Activated CD8-positive, alpha-beta memory T cell treated with anti-CD3 and anti-CD28 coated beads, Interleukin-2, amount 50 U/mL, for 24 hours (primary cell): ENCODE measurements around the gene SPOCK2.

Experiments used
- DNase-seq: peaks from one replicate; pipeline ENCODE4 v3.0.0-alpha.2; 2020; ENCODE audit errors: extremely low read depth

Gene SPOCK2

DNA sequence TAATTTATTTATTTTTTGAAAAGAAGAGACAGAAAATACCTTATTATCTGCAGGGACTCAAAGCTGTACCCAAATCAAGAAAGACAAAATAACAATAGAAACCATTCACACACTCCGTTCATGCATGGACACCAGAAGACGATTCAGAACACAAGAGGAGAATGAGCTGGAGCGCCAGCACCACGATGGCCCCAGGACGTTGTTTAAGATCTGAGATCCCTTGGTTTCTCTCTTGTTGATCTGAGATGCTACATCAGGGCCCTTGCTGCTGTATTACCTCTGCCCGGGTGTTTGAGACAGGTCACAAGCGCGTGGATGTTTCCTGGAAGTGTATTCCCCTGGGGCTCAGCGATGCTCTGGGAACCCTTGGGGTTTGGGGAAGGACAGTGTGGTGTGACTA is 77.3 kb downstream of the SPOCK2 start:
- no peak for DNase-seq

DNA sequence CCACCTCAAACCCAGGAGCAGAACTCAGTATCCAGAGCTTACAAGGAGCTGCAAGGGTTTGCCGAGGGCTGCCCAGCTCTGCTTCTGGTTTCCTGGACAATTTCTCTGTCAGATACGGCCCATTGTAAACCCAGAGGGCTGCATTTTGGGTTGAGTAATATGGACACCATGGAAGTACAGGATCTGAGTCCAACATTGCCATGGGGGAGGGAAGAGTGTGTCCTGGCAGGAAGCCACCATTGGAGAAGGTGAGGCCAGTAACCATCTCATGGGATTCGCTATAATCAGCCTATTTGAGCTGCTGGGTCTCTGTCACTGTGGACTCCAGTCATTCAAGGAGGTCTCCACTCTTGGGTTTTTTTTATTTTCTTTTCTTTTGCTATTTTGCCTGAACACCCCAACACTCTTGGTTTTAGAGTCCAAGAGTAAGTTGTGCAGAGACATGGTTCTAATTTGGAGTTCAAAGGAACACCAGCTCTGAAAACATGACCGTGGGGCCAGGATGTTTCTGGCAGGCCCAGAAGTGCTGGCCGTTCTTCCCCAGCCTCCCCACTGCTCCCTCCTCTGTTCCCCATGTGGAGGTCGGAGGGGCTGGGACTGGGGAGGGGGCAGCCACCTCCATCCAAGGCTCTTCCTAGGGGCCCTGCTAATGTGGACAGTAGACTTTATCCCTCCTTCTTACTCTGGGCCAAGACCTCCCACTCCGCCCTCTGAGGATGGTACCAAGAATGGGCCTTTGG is 77.9 kb downstream of the SPOCK2 start:
- no peak for DNase-seq

DNA sequence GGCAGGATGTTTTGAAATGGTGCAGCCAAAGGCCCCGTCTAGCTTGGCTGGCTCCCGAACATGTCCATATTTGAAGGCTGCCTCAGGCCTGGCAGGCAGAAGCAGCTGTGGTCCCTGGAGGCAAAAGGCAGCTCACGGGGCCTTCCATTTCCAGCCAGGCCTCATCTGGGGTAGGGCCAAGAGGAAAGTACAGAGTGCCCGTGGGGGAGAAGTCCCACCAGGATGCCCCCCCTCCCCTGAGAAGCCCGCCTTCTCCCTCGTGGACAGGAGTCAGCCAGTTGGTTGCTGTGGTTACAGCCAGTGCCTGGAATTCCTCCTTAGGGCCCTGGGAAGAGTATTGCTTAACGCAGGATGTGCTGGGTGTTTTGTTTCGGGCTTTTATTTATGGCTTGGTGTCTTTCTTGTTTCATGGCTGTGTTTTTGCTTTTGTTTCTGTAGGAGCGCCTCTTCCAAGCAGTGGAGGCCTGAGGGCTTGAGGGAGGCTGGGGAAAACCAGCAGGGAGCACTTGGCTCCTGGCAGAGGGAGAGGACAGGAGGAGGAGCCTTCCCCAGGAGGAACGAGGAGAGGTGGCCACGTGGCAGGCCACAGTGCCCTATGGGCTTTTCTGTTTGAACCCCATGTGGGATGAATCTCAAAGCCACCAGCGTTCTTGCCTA is 78.8 kb downstream of the SPOCK2 start:
- no peak for DNase-seq

DNA sequence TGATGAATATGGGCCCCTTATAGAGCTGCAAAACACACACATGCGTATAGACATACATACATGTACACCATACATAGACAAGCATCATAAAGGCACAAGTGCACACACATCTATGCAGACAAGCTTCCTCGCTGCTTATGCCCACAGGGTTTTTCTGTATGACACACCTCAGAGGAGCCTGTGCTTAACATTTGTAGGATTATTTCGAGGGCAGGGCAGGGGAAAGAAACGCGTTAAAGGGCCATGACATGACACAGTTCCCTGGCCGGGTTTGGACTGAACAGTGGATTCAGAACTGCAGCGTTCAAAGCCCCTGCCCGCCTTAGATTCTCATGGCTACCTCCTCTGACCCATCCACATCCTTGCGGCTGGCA is 79.3 kb downstream of the SPOCK2 start:
- no peak for DNase-seq
